Trophoblast cell (in vitro differentiated cells and primary cell): ENCODE results near the gene MRPS27.

ENCODE experiments used
- DNase-seq, 2 donors: peaks; one replicate each; pipeline ENCODE4 v3.0.0-alpha.2; 2016
- H2AFZ ChIP-seq: 2 replicates; pipeline ENCODE4 v1.6.1; 2013; ENCODE audit warnings: low read length, moderate library complexity, mild to moderate bottlenecking; ENCODE audit not compliant: insufficient read depth, poor library complexity
- H2AK5ac ChIP-seq: 2 replicates; pipeline ENCODE4 v1.6.1; 2013; ENCODE audit warnings: mild to moderate bottlenecking, low read length
- H2BK120ac ChIP-seq: 2 replicates; pipeline ENCODE4 v1.6.1; 2013; ENCODE audit warnings: low read length, mild to moderate bottlenecking, moderate library complexity; ENCODE audit not compliant: insufficient read depth, poor library complexity
- H2BK12ac ChIP-seq: 2 replicates; pipeline ENCODE4 v1.6.1; 2013; ENCODE audit warnings: mild to moderate bottlenecking, low read length, moderate library complexity
- H2BK5ac ChIP-seq: 2 replicates; pipeline ENCODE4 v1.6.1; 2013; ENCODE audit warnings: low read length, low read depth, moderate library complexity, mild to moderate bottlenecking; ENCODE audit not compliant: poor library complexity
- H3K14ac ChIP-seq: 2 replicates; pipeline ENCODE4 v1.6.1; 2013; ENCODE audit warnings: mild to moderate bottlenecking, low read length
- H3K18ac ChIP-seq: 2 replicates; pipeline ENCODE4 v1.6.1; 2013; ENCODE audit warnings: mild to moderate bottlenecking, low read length
- H3K23ac ChIP-seq: 2 replicates; pipeline ENCODE4 v1.6.1; 2013; ENCODE audit warnings: low read length
- H3K27ac ChIP-seq: 2 replicates; pipeline ENCODE4 v1.5.1; 2013; ENCODE audit warnings: low read depth, mild to moderate bottlenecking, inconsistent platforms, low read length, moderate library complexity
- H3K27me3 ChIP-seq: 2 replicates; pipeline ENCODE4 v1.6.1; 2013; ENCODE audit warnings: inconsistent platforms, mild to moderate bottlenecking, low read length, moderate library complexity; ENCODE audit not compliant: insufficient read depth
- H3K36me3 ChIP-seq, 2 experiments: 1 replicate in 1 of 2; 2 replicates in 1 of 2; pipeline ENCODE4 v1.6.1; 2013; ENCODE audit warnings: low read length in 2 of 2, mild to moderate bottlenecking in 2 of 2, moderate library complexity in 1 of 2; ENCODE audit not compliant: insufficient read depth in 2 of 2, control insufficient read depth in 1 of 2
- H3K4ac ChIP-seq: 2 replicates; pipeline ENCODE4 v1.6.1; 2013; ENCODE audit warnings: low read depth, mild to moderate bottlenecking, low read length, moderate library complexity
- H3K4me1 ChIP-seq, 2 experiments: 1 replicate in 1 of 2; 2 replicates in 1 of 2; pipeline ENCODE4 v1.6.1; 2013; ENCODE audit warnings: low read length in 2 of 2, mild to moderate bottlenecking in 2 of 2, moderate library complexity in 1 of 2; ENCODE audit not compliant: insufficient read depth in 2 of 2, control insufficient read depth in 1 of 2
- H3K4me2 ChIP-seq: 2 replicates; pipeline ENCODE4 v1.6.1; 2013; ENCODE audit warnings: inconsistent platforms, mild to moderate bottlenecking, low read length, moderate library complexity
- H3K4me3 ChIP-seq: 2 replicates; pipeline ENCODE4 v1.5.1; 2013; ENCODE audit warnings: mild to moderate bottlenecking, low read depth, low read length, inconsistent platforms
- H3K79me1 ChIP-seq: one replicate; pipeline ENCODE4 v1.6.1; 2013; ENCODE audit warnings: low read length
- H3K79me2 ChIP-seq: 2 replicates; pipeline ENCODE4 v1.6.1; 2013; ENCODE audit warnings: low read length, mild to moderate bottlenecking; ENCODE audit not compliant: control insufficient read depth, insufficient read depth, poor library complexity
- H3K9ac ChIP-seq: 2 replicates; pipeline ENCODE4 v1.6.1; 2013; ENCODE audit warnings: mild to moderate bottlenecking, low read length
- H3K9me3 ChIP-seq: 2 replicates; pipeline ENCODE4 v1.6.1; 2013; ENCODE audit warnings: low read depth, mild to moderate bottlenecking, control low read depth, inconsistent platforms, low read length; ENCODE audit not compliant: insufficient read depth
- H4K12ac ChIP-seq: 2 replicates; pipeline ENCODE4 v1.6.1; 2013; ENCODE audit warnings: low read depth, mild to moderate bottlenecking, low read length, moderate library complexity
- H4K8ac ChIP-seq: 2 replicates; pipeline ENCODE4 v1.6.1; 2013; ENCODE audit warnings: low read depth, mild to moderate bottlenecking, low read length, moderate library complexity
- H4K91ac ChIP-seq: one replicate; pipeline ENCODE4 v1.6.1; 2013; ENCODE audit warnings: low read depth, mild to moderate bottlenecking, low read length, moderate library complexity
- WGBS: extraction: QIAGEN DNeasy Blood & Tissue Kit; methylation state at CpG from one replicate; pipeline ENCODE4 v1.1.7; 2013; ENCODE audit warnings: missing lambda C conversion rate; ENCODE audit not compliant: insufficient read length, insufficient coverage; ENCODE audit errors: extremely low coverage; 5-methylcytosine and 5-hydroxymethylcytosine counted together

The MRPS27 gene

DNA sequence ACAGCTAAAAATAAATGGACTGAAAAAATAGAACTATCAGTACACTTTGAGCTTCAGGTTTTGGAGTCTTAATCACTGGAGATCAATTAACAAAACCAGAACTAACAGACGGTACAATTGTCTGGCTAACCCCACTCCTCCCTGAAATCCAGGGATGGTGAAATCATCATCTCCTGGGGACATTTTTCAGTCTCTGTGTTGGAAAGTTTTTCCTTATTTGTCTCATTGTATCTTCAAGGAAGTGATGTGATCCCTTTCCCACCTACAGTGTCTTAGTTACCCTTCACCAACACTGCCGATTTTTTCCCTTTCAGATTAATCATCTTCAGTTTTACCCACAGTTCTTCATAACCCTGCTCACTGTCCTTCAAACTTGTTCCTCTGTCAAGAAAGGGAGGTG lies 130.9 kb downstream of the MRPS27 start:
- Histone ChIP-seq H3K14ac (no peak overlapping the region), H3K18ac (no peak overlapping the region), H3K23ac (no peak overlapping the region), H3K79me1 (no peaks in the 10 kb centered on the region), H4K91ac (no peak overlapping the region), H3K4me1 (peaks cover 0 to under 1% of the 10 kb centered on the region in 2 experiments), H4K12ac (no peak overlapping the region), H2BK120ac (no peak overlapping the region), H3K36me3 (peaks cover 2 to 19% of the 10 kb centered on the region in 2 experiments), H4K8ac (no peak overlapping the region), H3K27ac (no peak overlapping the region), H3K4ac (no peak overlapping the region), H2BK5ac (no peak overlapping the region), H2BK12ac (no peak overlapping the region), H3K4me3 (no peak overlapping the region), H3K9ac (no peak overlapping the region), H3K4me2 (no peak overlapping the region), H3K9me3 (no peaks in the 10 kb centered on the region), H2AK5ac (no peak overlapping the region), H3K79me2 (no peaks in the 10 kb centered on the region), H3K27me3 (no peaks in the 10 kb centered on the region), H2AFZ (no peak overlapping the region)
- no CpG with 5 or more reads among the region's 2 CpGs for WGBS
- DNase-seq = no peak

DNA sequence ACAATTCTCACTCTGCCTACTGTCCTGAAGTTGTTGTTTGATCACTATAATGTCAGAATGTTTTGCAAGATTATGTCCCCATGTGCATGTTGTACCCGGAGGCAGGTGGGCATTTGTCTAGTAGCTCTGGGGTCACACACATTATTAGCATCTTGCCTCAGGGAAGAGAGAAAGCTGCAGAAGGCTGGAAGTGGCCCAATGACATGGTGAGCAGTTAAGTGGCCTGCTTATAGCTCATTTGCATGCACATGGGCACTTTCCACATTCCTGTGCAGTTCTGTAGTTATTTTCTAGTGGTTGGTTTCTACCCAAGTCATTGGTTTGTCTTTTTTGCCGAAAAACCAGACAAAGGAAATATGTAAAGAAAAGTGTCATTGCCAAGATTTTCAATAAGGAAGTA lies 131.9 kb downstream of the MRPS27 start:
- Histone ChIP-seq H4K12ac (no peak overlapping the region), H3K4ac (no peak overlapping the region), H4K8ac (no peak overlapping the region), H3K4me1 (peaks cover 0 to 7% of the 10 kb centered on the region in 2 experiments), H4K91ac (no peak overlapping the region), H3K36me3 (peaks cover 0 to 12% of the 10 kb centered on the region in 2 experiments), H3K4me3 (no peak overlapping the region), H2BK5ac (no peak overlapping the region), H3K9me3 (no peaks in the 10 kb centered on the region), H3K14ac (no peak overlapping the region), H3K27ac (no peak overlapping the region), H3K4me2 (no peak overlapping the region), H2AFZ (no peak overlapping the region), H2BK120ac (no peak overlapping the region), H2AK5ac (no peak overlapping the region), H2BK12ac (no peak overlapping the region), H3K23ac (no peak overlapping the region), H3K27me3 (no peaks in the 10 kb centered on the region), H3K79me1 (no peaks in the 10 kb centered on the region), H3K9ac (no peak overlapping the region), H3K79me2 (no peaks in the 10 kb centered on the region), H3K18ac (no peak overlapping the region)
- whole genome bisulfite sequencing = no CpG with 5 or more reads among the region's 2 CpGs
- no peak for DNase-seq

DNA sequence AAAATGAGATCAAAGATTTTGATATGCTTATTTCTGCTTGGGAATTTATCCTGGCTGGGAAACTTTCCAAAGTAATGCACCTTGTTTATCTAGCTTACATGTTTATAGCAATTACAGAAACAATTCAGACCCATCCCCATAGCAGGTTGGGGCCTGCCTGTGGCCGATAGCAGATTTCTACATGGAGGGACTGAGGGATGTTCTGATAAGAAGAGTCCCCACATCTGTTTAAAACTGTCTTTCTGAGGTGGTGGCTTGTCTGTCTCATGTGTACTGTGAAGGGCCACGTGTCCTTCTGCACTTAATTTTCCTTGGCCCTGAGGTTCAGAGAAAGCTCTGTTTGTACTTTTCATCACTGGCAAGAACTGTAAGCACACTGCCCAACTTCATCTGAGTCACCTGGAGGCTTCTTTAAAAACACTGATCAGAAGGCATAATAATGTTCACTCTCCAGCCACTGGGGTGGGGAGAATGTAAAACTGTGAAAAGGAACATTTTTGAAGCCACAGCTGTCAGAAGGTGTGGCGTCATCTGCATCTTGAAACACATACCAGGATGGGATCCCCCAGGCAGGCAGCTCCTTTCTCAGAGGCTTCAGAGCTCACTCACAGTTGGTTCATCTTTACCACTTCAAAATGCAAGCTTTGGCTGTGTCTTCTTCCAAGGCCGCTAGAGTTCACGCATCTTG lies 132.5 kb downstream of the MRPS27 start:
- Histone ChIP-seq H2AK5ac (no peak overlapping the region), H3K36me3 (peaks cover 0 to 12% of the 10 kb centered on the region in 2 experiments), H4K91ac (no peak overlapping the region), H3K4me3 (no peak overlapping the region), H4K12ac (no peak overlapping the region), H3K27ac (no peak overlapping the region), H3K4me1 (peaks cover 0 to 11% of the 10 kb centered on the region in 2 experiments), H3K79me2 (no peaks in the 10 kb centered on the region), H2BK120ac (no peak overlapping the region), H3K79me1 (no peaks in the 10 kb centered on the region), H2BK12ac (no peak overlapping the region), H3K27me3 (no peaks in the 10 kb centered on the region), H3K9ac (no peak overlapping the region), H3K23ac (no peak overlapping the region), H3K4ac (no peak overlapping the region), H3K9me3 (no peaks in the 10 kb centered on the region), H2BK5ac (no peak overlapping the region), H3K14ac (no peak overlapping the region), H4K8ac (no peak overlapping the region), H3K4me2 (no peak overlapping the region), H3K18ac (no peak overlapping the region), H2AFZ (no peak overlapping the region)
- no CpG with 5 or more reads among the region's 5 CpGs for WGBS
- no peak for DNase-seq

DNA sequence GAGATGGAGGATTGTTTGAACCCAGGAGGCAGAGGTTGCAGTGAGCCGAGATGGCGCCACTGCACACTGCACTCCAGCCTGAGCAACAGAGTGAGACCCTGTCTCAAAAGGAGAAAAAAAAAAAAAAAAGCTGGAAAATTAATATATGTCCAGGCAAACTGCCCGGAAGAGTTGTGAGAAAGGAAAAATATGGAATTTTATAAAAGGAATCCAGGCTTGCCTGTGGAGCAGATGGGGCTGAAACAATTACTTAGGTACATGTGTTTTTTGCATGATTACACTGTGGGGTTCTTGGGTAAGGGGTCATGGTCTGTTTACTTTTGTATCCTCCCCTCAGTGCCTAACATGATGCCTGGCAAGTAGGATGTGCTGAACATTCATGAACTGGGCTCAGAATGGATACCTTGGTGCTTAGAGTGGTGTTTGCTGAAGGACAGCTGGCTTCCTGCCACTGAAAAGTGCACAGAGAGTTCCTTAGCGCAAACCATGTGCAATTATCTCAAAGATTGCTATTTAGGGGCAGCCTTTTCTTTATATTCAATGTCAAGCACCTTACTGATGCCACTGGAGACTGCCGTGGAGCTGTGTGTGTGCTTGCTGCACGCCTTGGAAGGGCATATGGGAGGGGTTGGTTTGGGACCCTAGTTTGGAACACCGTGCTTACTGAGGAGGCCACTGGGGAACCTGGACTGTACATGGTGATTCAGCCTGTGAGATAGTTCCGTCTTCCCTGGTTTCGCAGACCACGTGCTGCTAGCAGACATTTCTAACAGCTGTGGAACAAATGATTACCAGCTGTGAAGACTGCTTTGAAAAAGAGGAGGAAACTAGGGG lies 134.3 kb downstream of the MRPS27 start:
- Histone ChIP-seq H3K79me1 (no peaks in the 10 kb centered on the region), H2BK12ac (no peak overlapping the region), H3K4me1 (peaks cover 0 to 11% of the 10 kb centered on the region in 2 experiments), H3K18ac (no peak overlapping the region), H3K4me3 (no peak overlapping the region), H3K9ac (no peak overlapping the region), H3K36me3 (peaks cover 0 to 12% of the 10 kb centered on the region in 2 experiments), H2BK5ac (no peak overlapping the region), H3K27ac (no peak overlapping the region), H3K79me2 (no peaks in the 10 kb centered on the region), H2BK120ac (no peak overlapping the region), H3K14ac (no peak overlapping the region), H4K8ac (no peak overlapping the region), H4K91ac (no peak overlapping the region), H3K23ac (no peak overlapping the region), H3K4ac (no peak overlapping the region), H3K9me3 (no peaks in the 10 kb centered on the region), H3K27me3 (no peaks in the 10 kb centered on the region), H3K4me2 (no peak overlapping the region), H2AFZ (no peak overlapping the region), H2AK5ac (no peak overlapping the region), H4K12ac (no peak overlapping the region)
- no CpG with 5 or more reads among the region's 10 CpGs for WGBS
- no peak for DNase-seq
